WERI-Rb-1 (cell line): ENCODE measurements around the gene TYR.

Source experiments
- DNase-seq: peaks from one replicate; pipeline ENCODE4 v3.0.0-alpha.2; 2020
- H3K27ac ChIP-seq: fragments of 250-450 bp; sonication (Bioruptor Pico); 2 replicates; pipeline ENCODE4 v1.5.1; 2020; ENCODE audit warnings: mild to moderate bottlenecking, moderate library complexity
- H3K27me3 ChIP-seq: fragments of 250-450 bp; sonication (Bioruptor Pico); 2 replicates; pipeline ENCODE4 v1.5.1; 2021; ENCODE audit warnings: mild to moderate bottlenecking, low read depth, moderate library complexity; ENCODE audit not compliant: insufficient read depth, severe bottlenecking
- H3K36me3 ChIP-seq: fragments of 250-450 bp; sonication (Bioruptor Pico); 2 replicates; pipeline ENCODE4 v1.5.1; 2020; ENCODE audit warnings: mild to moderate bottlenecking, moderate library complexity
- H3K4me3 ChIP-seq: 2 replicates; pipeline ENCODE4 v1.5.1; 2011; ENCODE audit warnings: low read depth, mild to moderate bottlenecking, control low read depth, low read length
- H3K9me3 ChIP-seq: fragments of 250-450 bp; sonication (Bioruptor Pico); 2 replicates; pipeline ENCODE4 v1.5.1; 2021; ENCODE audit warnings: mild to moderate bottlenecking, moderate library complexity; ENCODE audit not compliant: severe bottlenecking
- CTCF ChIP-seq: IDR thresholded peaks from 2 replicates; pipeline ENCODE4 v1.5.1; 2011; ENCODE audit warnings: low read depth, mild to moderate bottlenecking, control low read depth, inconsistent platforms, low read length

Gene TYR

GRCh38 chr11:89177691-89178231, at the start of gene TYR:
Gene TYR (plus strand): TSS chr11:89177875. CDS start chr11:89177954, 79 bp downstream.
- TF ChIP-seq CTCF, result no peak
- Histone ChIP-seq H3K27me3 (no peaks in the 10 kb centered on the region), H3K4me3 (no peak within 1 kb of the TSS), H3K27ac (no peak within 1 kb of the TSS), H3K36me3 (no peaks in the 10 kb centered on the region), H3K9me3 (no peaks in the 10 kb centered on the region)
- DNase-seq, result no peak

- Histone ChIP-seq H3K9me3 (no peaks in the 10 kb centered on the region), H3K27me3 (no peaks in the 10 kb centered on the region), H3K27ac (no peak overlapping the region), H3K36me3 (no peaks in the 10 kb centered on the region), H3K4me3 (no peak overlapping the region)
- DNase-seq, result no peak
- no peak for TF ChIP-seq CTCF
Observed at GRCh38 chr11:89136606-89137005, 41.1 kb upstream of the TYR start.

- no peak overlapping the region for H3K27ac ChIP-seq
- H3K4me3 ChIP-seq, result no peak overlapping the region
- no peak for TF ChIP-seq CTCF
- no peaks in the 10 kb centered on the region for H3K36me3 ChIP-seq
- no peaks in the 10 kb centered on the region for H3K27me3 ChIP-seq
- H3K9me3 ChIP-seq, result no peaks in the 10 kb centered on the region
- DNase-seq, result no peak
Observed at GRCh38 chr11:89147229-89147628, 30.4 kb upstream of the TYR start.

- H3K4me3 ChIP-seq, result no peak overlapping the region
- DNase-seq, result no peak
- H3K27me3 ChIP-seq, result no peaks in the 10 kb centered on the region
- no peak for TF ChIP-seq CTCF
- H3K36me3 ChIP-seq, result no peaks in the 10 kb centered on the region
- H3K27ac ChIP-seq, result no peak overlapping the region
- H3K9me3 ChIP-seq, result no peaks in the 10 kb centered on the region
Observed at GRCh38 chr11:89159974-89160373, 17.7 kb upstream of the TYR start.

GRCh38 chr11:89161949-89162348, 15.7 kb upstream of the TYR start:
- Histone ChIP-seq H3K36me3 (no peaks in the 10 kb centered on the region), H3K27ac (no peak overlapping the region), H3K9me3 (no peaks in the 10 kb centered on the region), H3K27me3 (no peaks in the 10 kb centered on the region), H3K4me3 (no peak overlapping the region)
- no peak for DNase-seq
- no peak for TF ChIP-seq CTCF

GRCh38 chr11:89163686-89164085, 14.0 kb upstream of the TYR start:
- no peaks in the 10 kb centered on the region for H3K36me3 ChIP-seq
- no peaks in the 10 kb centered on the region for H3K27me3 ChIP-seq
- no peak overlapping the region for H3K4me3 ChIP-seq
- no peak for DNase-seq
- TF ChIP-seq CTCF, result no peak
- H3K27ac ChIP-seq, result no peak overlapping the region
- no peaks in the 10 kb centered on the region for H3K9me3 ChIP-seq
